Right atrium auricular region (tissue), 2 donors: ENCODE measurements around the gene TBC1D20. TPM values are rescaled to one million over a fixed set of nuclear protein-coding genes. Genes with fewer than 3 reads are reported as not detected.

ENCODE experiments used
- DNase-seq: peaks from one replicate; pipeline ENCODE4 v3.0.0-alpha.2; 2019; ENCODE audit warnings: low spot score
- H3K27ac ChIP-seq, 2 donors: fragments of 200-600 bp; sonication (generic); 1 replicate in 1 of 2; 2 replicates in 1 of 2; pipeline ENCODE4 v1.5.1; 2016 to 2019
- H3K27me3 ChIP-seq, 2 donors: fragments of 200-600 bp; sonication (generic); one replicate each; pipeline versions ENCODE4 v1.5.1 to v1.6.0; 2017 to 2019
- H3K36me3 ChIP-seq: fragments of 200-600 bp; sonication (generic); one replicate; pipeline ENCODE4 v1.5.1; 2016
- H3K4me1 ChIP-seq, 2 donors: fragments of 200-600 bp; sonication (generic); one replicate each; pipeline versions ENCODE4 v1.5.1 to v1.6.0; 2017 to 2019
- H3K4me3 ChIP-seq, 2 donors: fragments of 200-600 bp; sonication (generic); 1 replicate in 1 of 2; 2 replicates in 1 of 2; pipeline ENCODE4 v1.5.1; 2017 to 2019; ENCODE audit warnings: mild to moderate bottlenecking in 1 of 2, moderate library complexity in 1 of 2
- H3K9me3 ChIP-seq, 2 donors: fragments of 200-600 bp; sonication (generic); one replicate each; pipeline ENCODE4 v1.5.1; 2019
- CTCF ChIP-seq, 2 donors: fragments of 200-600 bp; sonication (generic); IDR thresholded peaks; one replicate each; pipeline ENCODE4 v1.5.1; 2019; ENCODE audit warnings: antibody characterized with exemption in 2 of 2
- total RNA-seq, 2 donors: library from RNA; depleted of rRNA; stranded (reverse); fragments of >200 nt; gene quantifications; one replicate each; pipeline ENCODE4 v1.1.0, GENCODE V29; 2016

The TBC1D20 gene
- total RNA-seq, 2 donors from 2014 or later, result 24.3 to 27.0 TPM

- TF ChIP-seq CTCF (IDR thresholded peaks at IDR 0.05), result no peak
- Histone ChIP-seq H3K27ac (no peak overlapping the region), H3K4me3 (no peak overlapping the region), H3K9me3 (no peaks in the 10 kb centered on the region), H3K36me3 (no peaks in the 10 kb centered on the region), H3K4me1 (peaks cover 0 to under 1% of the 10 kb centered on the region in 2 donors), H3K27me3 (no peaks in the 10 kb centered on the region)
- no peak for DNase-seq
These were observed 60.4 kb downstream of the TBC1D20 start for GRCh38 chr20:401682-402495.

- no peaks in the 10 kb centered on the region for H3K27me3 ChIP-seq
- no peak for TF ChIP-seq CTCF (IDR thresholded peaks at IDR 0.05)
- no peak for DNase-seq
- H3K36me3 ChIP-seq, result no peaks in the 10 kb centered on the region
- no peaks in the 10 kb centered on the region for H3K9me3 ChIP-seq
- H3K4me3 ChIP-seq, result no peak overlapping the region
- no peak overlapping the region for H3K27ac ChIP-seq
- H3K4me1 ChIP-seq, result peaks cover 0 to 6% of the 10 kb centered on the region in 2 donors
These were observed 61.7 kb downstream of the TBC1D20 start for GRCh38 chr20:400454-401275.

- no peak for TF ChIP-seq CTCF (IDR thresholded peaks at IDR 0.05)
- no peak overlapping the region for H3K27ac ChIP-seq
- no peak overlapping the region for H3K4me3 ChIP-seq
- no peak for DNase-seq
- no peaks in the 10 kb centered on the region for H3K36me3 ChIP-seq
- H3K27me3 ChIP-seq, result no peaks in the 10 kb centered on the region
- H3K9me3 ChIP-seq, result no peaks in the 10 kb centered on the region
- H3K4me1 ChIP-seq, result peaks cover 0 to 6% of the 10 kb centered on the region in 2 donors
These were observed 62.2 kb downstream of the TBC1D20 start for GRCh38 chr20:400128-400453.

- Histone ChIP-seq H3K36me3 (no peaks in the 10 kb centered on the region), H3K9me3 (no peaks in the 10 kb centered on the region), H3K27ac (no peak overlapping the region), H3K4me1 (peaks cover 0 to 6% of the 10 kb centered on the region in 2 donors), H3K4me3 (no peak overlapping the region), H3K27me3 (no peaks in the 10 kb centered on the region)
- TF ChIP-seq CTCF (IDR thresholded peaks at IDR 0.05), result no peak
- no peak for DNase-seq
These were observed 63.1 kb downstream of the TBC1D20 start for GRCh38 chr20:399182-399707.

- no peak for DNase-seq
These were observed 64.7 kb downstream of the TBC1D20 start for GRCh38 chr20:397432-398237.

More at GRCh38 chr20:397432-398237, 64.7 kb downstream of the TBC1D20 start:
- Histone ChIP-seq H3K27ac (peak overlapping the region in 1 of 2 donors; percentile 35), H3K9me3 (no peaks in the 10 kb centered on the region), H3K4me3 (no peak overlapping the region), H3K4me1 (peaks cover 0 to 6% of the 10 kb centered on the region in 2 donors), H3K36me3 (no peaks in the 10 kb centered on the region), H3K27me3 (no peaks in the 10 kb centered on the region)
- TF ChIP-seq CTCF (IDR thresholded peaks at IDR 0.05), result no peak
